Measurements from ENCODE around the gene NUCB1. TPM values are rescaled to one million over a fixed set of nuclear protein-coding genes. Genes with fewer than 3 reads are reported as not detected.
"Not testable (repeated sequence)": the region's sequence is repeated elsewhere in the genome, so short reads cannot be mapped to it uniquely, and the experiment has no call there.

Gene NUCB1
- total RNA-seq, 1 donor from 2014 or later = 117 TPM

- no peak for DNase-seq
- Mint-ChIP-seq H3K36me3 (ENCODE audit: low read depth) (peaks cover 60% of the 10 kb centered on the region), H3K9me3 (no peaks in the 10 kb centered on the region), H3K4me1 (peaks cover 17% of the 10 kb centered on the region), H3K4me3 (no peak overlapping the region), H3K27me3 (no peaks in the 10 kb centered on the region), H3K27ac (no peak overlapping the region)
- intact Hi-C loops (cut with micrococcal nuclease) = no loop called here
Observed at GRCh38 chr19:48906324-48906723, 6.2 kb downstream of the NUCB1 start.

- Mint-ChIP-seq H3K27ac (no peak overlapping the region), H3K4me1 (peaks cover 6% of the 10 kb centered on the region), H3K27me3 (no peaks in the 10 kb centered on the region), H3K9me3 (no peaks in the 10 kb centered on the region), H3K36me3 (ENCODE audit: low read depth) (peaks cover 59% of the 10 kb centered on the region), H3K4me3 (no peak overlapping the region)
- DNase-seq = no peak
- intact Hi-C loops (cut with micrococcal nuclease) = no loop called here
Observed at GRCh38 chr19:48907671-48908070, 7.6 kb downstream of the NUCB1 start.

- H3K4me3 Mint-ChIP-seq; intact Hi-C loops (cut with micrococcal nuclease); H3K9me3 Mint-ChIP-seq; H3K27ac Mint-ChIP-seq; DNase-seq; H3K27me3 Mint-ChIP-seq; H3K4me1 Mint-ChIP-seq: not testable (repeated sequence)
- peaks cover 63% of the 10 kb centered on the region for H3K36me3 Mint-ChIP-seq (ENCODE audit: low read depth)
Observed at GRCh38 chr19:48909424-48910077, 9.4 kb downstream of the NUCB1 start.

GRCh38 chr19:48910803-48911202 is 10.7 kb downstream of the NUCB1 start:
- no peak overlapping the region for H3K4me3 Mint-ChIP-seq
- H3K9me3 Mint-ChIP-seq = no peaks in the 10 kb centered on the region
- no peaks in the 10 kb centered on the region for H3K27me3 Mint-ChIP-seq
- intact Hi-C loops (cut with micrococcal nuclease) = no loop called here
- H3K27ac Mint-ChIP-seq = no peak overlapping the region
- no peak for DNase-seq
- no peaks in the 10 kb centered on the region for H3K4me1 Mint-ChIP-seq
- H3K36me3 Mint-ChIP-seq (ENCODE audit: low read depth) = peaks cover 55% of the 10 kb centered on the region

GRCh38 chr19:48913114-48913889 is 13.2 kb downstream of the NUCB1 start:
- intact Hi-C loops (cut with micrococcal nuclease) = no loop called here
- Mint-ChIP-seq H3K9me3 (no peaks in the 10 kb centered on the region), H3K4me3 (no peak overlapping the region), H3K4me1 (no peaks in the 10 kb centered on the region), H3K36me3 (ENCODE audit: low read depth) (peaks cover 49% of the 10 kb centered on the region), H3K27ac (no peak overlapping the region), H3K27me3 (no peaks in the 10 kb centered on the region)
- peak; percentile 74 for DNase-seq

- Mint-ChIP-seq H3K9me3 (no peaks in the 10 kb centered on the region), H3K4me1 (no peaks in the 10 kb centered on the region), H3K4me3 (no peak overlapping the region), H3K36me3 (ENCODE audit: low read depth) (peaks cover 50% of the 10 kb centered on the region), H3K27me3 (no peaks in the 10 kb centered on the region), H3K27ac (no peak overlapping the region)
- no peak for DNase-seq
- intact Hi-C loops (cut with micrococcal nuclease) = no loop called here
Observed at GRCh38 chr19:48914181-48914580, 14.1 kb downstream of the NUCB1 start.

GRCh38 chr19:48915757-48916156 is 15.6 kb downstream of the NUCB1 start:
- Mint-ChIP-seq H3K9me3 (no peaks in the 10 kb centered on the region), H3K4me3 (no peak overlapping the region), H3K27me3 (no peaks in the 10 kb centered on the region), H3K4me1 (no peaks in the 10 kb centered on the region), H3K36me3 (ENCODE audit: low read depth) (peaks cover 44% of the 10 kb centered on the region), H3K27ac (peak overlapping the region; percentile 1)
- no peak for DNase-seq
- intact Hi-C loops (cut with micrococcal nuclease) = no loop called here

- Mint-ChIP-seq H3K4me3 (no peak overlapping the region), H3K27ac (no peak overlapping the region), H3K4me1 (no peaks in the 10 kb centered on the region), H3K27me3 (no peaks in the 10 kb centered on the region), H3K36me3 (ENCODE audit: low read depth) (peaks cover 38% of the 10 kb centered on the region), H3K9me3 (no peaks in the 10 kb centered on the region)
- intact Hi-C loops (cut with micrococcal nuclease) = no loop called here
- no peak for DNase-seq
Observed at GRCh38 chr19:48918071-48918470, 18.0 kb downstream of the NUCB1 start.

- H3K9me3 Mint-ChIP-seq = no peaks in the 10 kb centered on the region
- peaks cover 36% of the 10 kb centered on the region for H3K36me3 Mint-ChIP-seq (ENCODE audit: low read depth)
- H3K4me1 Mint-ChIP-seq = no peaks in the 10 kb centered on the region
- peak; percentile 71 for DNase-seq
- H3K4me3 Mint-ChIP-seq = no peak overlapping the region
- H3K27me3 Mint-ChIP-seq = no peaks in the 10 kb centered on the region
- no peak overlapping the region for H3K27ac Mint-ChIP-seq
- intact Hi-C loops (cut with micrococcal nuclease) = no loop called here
Observed at GRCh38 chr19:48918801-48919247, 18.7 kb downstream of the NUCB1 start.

- H3K27me3 Mint-ChIP-seq; intact Hi-C loops (cut with micrococcal nuclease); H3K4me1 Mint-ChIP-seq; DNase-seq; H3K27ac Mint-ChIP-seq; H3K9me3 Mint-ChIP-seq; H3K4me3 Mint-ChIP-seq: not testable (repeated sequence)
- H3K36me3 Mint-ChIP-seq (ENCODE audit: low read depth) = peaks cover 33% of the 10 kb centered on the region
Observed at GRCh38 chr19:48919271-48919670, 19.2 kb downstream of the NUCB1 start.

- DNase-seq = no peak
- Mint-ChIP-seq H3K4me3 (no peak overlapping the region), H3K36me3 (ENCODE audit: low read depth) (peaks cover 27% of the 10 kb centered on the region), H3K9me3 (no peaks in the 10 kb centered on the region), H3K27me3 (no peaks in the 10 kb centered on the region), H3K27ac (no peak overlapping the region), H3K4me1 (no peaks in the 10 kb centered on the region)
- intact Hi-C loops (cut with micrococcal nuclease) = no loop called here
Observed at GRCh38 chr19:48920949-48921348, 20.8 kb downstream of the NUCB1 start.

- no peaks in the 10 kb centered on the region for H3K9me3 Mint-ChIP-seq
- H3K36me3 Mint-ChIP-seq (ENCODE audit: low read depth) = peaks cover 25% of the 10 kb centered on the region
- H3K4me1 Mint-ChIP-seq = peaks cover 4% of the 10 kb centered on the region
- no peaks in the 10 kb centered on the region for H3K27me3 Mint-ChIP-seq
- no peak overlapping the region for H3K27ac Mint-ChIP-seq
- no peak for DNase-seq
- intact Hi-C loops (cut with micrococcal nuclease) = no loop called here
- no peak overlapping the region for H3K4me3 Mint-ChIP-seq
Observed at GRCh38 chr19:48921721-48922500, 21.8 kb downstream of the NUCB1 start.

GRCh38 chr19:48922548-48923490 is 22.7 kb downstream of the NUCB1 start:
- Mint-ChIP-seq H3K4me1 (peaks cover 5% of the 10 kb centered on the region), H3K27ac (no peak overlapping the region), H3K27me3 (no peaks in the 10 kb centered on the region), H3K36me3 (ENCODE audit: low read depth) (peaks cover 23% of the 10 kb centered on the region), H3K4me3 (no peak overlapping the region), H3K9me3 (no peaks in the 10 kb centered on the region)
- DNase-seq = no peak
- intact Hi-C loops (cut with micrococcal nuclease) = no loop called here
